NCI-H1694 (cell line): ENCODE data around the gene WDR75.

ENCODE experiments used
- DNase-seq: peaks from one replicate; lab custom pipeline; 2025; lab: John Stamatoyannopoulos, UW

Gene WDR75

GRCh38 chr2:189500456-189501160 lies 59.3 kb downstream of the WDR75 start:
- DNase-seq, result no peak

- no peak for DNase-seq
Measured at GRCh38 chr2:189501487-189501886, 60.2 kb downstream of the WDR75 start.

DNA sequence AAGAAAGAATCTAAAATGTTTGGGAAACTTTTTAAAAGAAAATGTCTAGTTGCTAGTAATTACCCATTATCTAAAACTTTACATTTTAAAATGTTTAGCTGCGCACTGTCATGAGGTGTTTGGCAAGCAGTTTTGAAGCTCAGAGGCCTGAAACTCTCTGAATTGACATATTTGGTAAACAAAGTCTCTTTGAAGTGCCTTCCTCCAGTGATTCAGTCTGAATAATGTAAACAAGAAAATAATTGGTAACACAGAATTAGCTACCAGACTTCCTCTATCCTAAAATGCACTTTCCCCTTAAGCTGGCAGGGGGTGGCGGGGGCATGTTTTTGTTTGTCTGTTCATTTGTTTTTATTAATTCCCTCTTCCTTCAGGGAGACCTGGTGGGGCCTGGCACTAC lies 61.4 kb downstream of the WDR75 start:
- DNase-seq, result no peak

DNA sequence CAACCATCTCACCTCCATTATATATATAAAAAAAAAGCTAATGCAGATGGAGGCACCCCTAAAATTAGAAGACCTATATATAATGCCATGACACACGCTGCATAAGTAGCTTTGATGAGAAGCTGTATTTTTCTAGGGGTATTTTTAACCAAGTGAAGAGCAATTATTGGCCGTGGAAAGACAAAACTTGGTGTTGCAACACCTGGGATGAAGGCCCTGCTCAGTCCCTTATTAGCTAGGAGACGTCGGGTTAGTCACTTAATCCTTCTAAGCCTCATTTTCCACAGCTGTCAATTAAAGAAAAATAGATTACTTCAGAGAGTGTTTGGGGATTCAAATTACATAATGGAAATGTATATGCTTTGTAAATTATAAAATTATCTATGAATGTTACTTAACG lies 63.0 kb downstream of the WDR75 start:
- no peak for DNase-seq

DNA sequence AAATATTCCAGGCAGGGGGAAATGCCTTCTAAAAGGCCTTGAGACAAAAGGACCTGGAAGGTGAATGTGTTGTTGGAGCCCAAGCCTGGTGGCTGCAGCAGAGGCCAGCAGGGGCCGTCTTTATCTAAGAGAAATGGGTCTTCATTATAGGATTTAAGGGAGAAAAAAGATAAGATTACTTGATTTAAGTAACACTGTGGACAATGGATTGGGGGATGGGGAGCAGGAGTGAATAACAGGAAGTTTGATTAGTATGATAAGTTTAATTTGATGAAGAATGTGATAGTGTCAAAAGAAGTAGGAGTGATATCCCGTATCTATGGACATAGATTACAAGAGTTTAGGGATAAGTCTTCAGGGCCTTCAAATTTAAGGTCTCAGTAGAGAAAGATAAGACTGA lies 64.2 kb downstream of the WDR75 start:
- DNase-seq, result no peak

- no peak for DNase-seq
Measured at GRCh38 chr2:189506514-189506976, 65.3 kb downstream of the WDR75 start.

- no peak for DNase-seq
Measured at GRCh38 chr2:189511210-189511959, 70.1 kb downstream of the WDR75 start.

DNA sequence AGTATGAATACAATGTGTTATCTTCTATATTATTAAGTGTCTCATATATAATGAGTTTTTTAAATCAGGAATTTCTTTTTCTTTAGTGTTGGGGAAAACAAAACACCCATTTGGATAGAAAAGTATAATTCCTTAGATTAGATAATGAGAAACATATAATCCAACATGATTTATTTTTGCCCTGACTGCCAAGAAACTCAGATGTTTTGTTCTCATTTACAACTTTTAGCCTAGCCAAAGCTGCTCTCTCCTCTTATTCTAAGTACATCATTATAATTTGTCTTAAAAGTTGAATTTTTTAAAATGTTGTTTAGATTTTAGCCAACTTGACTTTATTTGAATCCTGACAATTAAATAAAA lies 70.7 kb downstream of the WDR75 start:
- DNase-seq, result no peak

DNA sequence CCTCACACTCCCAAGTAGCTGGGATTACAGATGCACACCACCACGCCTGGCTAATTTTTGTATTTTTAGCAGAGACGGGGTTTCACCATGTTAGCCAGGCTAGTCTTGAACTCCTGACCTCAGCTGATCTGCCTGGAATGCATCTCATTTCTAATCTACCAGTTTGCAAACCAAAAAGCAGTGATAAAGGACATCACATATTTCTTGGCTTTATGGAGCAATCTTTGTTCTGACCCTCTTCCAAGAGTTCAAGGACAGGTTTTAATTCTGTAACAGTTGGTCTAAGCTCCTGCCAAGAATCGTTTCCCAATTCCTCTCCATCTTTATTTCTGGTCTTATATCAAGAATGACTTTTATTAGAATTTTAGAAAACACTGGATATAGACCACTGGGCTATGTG lies 71.6 kb downstream of the WDR75 start:
- no peak for DNase-seq

DNA sequence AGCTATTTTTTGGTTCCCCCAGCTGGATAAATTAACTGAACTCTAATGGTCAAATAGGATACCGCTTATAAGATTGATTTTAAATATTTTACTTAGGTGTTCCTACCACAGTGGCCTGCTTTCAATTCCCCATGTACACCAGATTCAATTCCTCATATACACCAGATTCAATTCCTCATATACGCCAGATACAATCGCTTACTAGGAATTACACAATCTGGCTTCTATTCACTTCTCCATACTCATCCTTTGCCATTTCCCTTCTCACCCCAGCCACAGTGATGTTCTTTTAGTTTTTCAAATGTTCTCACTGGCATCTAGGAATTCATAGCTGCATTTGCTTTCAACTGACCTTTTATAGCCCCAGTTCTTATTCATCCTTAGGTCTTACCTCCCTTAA lies 72.8 kb downstream of the WDR75 start:
- no peak for DNase-seq

DNA sequence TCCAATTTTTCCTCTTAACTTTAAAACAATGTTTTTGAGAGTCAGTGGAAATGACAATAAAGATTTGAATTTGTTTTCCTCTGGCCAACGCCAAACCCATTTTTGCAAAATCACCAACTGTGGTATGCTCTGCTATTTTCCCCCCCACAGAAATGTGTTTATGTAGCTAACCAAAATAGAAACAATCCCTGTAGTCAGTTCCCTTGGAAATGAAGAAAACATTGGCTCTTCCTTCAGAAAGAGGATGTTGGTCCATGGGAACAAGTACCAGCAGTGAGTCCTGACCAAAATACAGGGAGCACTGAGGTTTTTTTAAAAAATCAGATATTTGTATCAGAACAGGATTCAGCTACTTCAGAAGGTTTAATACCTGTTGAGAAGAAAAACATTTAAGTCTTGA lies 74.0 kb downstream of the WDR75 start:
- DNase-seq, result no peak

- no peak for DNase-seq
Measured at GRCh38 chr2:189516546-189516945, 75.3 kb downstream of the WDR75 start.

GRCh38 chr2:189517847-189518535 lies 76.7 kb downstream of the WDR75 start:
- DNase-seq, result no peak

DNA sequence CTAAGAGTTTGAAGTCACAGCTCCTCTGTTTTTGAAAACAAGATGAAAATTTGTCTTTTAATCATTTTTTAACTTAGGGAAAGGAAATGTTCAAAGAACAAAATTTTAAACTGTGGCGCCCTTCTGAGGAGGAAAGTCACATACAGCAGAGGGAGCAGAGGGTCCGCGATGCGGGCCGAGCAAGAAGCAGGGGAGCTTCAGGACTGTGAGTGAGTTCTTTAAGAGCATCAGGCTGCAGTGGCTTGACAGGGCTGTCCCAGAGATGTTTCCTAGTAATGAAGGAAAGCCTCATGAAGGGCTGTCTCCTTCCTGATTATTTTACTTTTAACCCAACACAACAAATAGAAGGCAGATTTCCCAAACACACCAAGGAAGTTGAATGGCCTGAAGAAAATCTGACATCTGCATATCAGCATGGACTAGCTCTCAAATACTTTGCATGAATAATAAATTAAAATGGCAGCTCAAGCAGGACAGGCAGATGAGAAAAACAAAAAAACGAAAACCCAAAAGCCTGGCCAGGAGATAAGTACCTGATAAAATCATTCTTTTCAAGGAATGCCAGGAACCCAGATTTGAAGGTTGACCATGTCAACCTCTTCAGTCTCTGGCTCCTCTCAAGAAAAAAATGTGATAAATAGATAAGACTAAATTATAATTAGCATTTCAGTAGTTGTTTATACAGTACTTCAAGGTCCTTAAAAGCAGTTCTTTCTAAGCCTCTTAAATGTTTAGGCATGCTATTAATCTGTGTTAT lies 78.5 kb downstream of the WDR75 start:
- no peak for DNase-seq

DNA sequence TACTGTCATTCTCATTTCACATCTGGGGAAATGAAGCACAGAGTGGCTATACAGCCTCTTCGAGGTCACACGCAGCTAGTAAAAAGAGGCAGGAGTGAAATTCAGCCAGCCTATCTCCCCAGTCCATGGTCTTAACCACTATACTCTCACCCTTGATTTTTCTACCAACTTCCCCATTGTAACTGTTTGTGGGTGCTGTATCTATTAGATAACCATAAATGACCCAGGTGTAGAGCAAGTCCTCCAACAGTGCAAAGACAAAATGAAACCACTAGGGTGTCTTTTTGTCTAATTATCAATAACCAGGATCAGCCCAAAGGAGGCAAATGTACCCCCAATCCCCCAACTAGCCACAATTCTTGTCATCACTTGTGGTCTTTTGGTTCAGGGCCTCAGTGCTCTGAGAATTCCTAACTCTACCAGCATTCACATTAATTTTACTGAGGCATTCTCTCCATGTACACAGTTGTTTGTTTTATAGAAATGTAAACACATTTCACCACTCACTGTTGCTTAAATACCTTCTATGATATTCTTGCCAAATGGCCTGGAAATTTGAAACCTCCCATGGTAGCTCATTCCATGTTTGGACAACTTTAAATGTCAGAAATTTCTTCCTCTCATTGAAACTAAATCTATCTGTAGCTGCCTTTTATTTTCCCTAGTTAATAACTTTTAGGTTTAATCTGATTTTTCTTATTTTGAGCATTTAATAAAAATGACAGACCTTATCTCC lies 80.6 kb downstream of the WDR75 start:
- no peak for DNase-seq

- DNase-seq, result no peak
Measured at GRCh38 chr2:189522435-189523151, 81.3 kb downstream of the WDR75 start.

DNA sequence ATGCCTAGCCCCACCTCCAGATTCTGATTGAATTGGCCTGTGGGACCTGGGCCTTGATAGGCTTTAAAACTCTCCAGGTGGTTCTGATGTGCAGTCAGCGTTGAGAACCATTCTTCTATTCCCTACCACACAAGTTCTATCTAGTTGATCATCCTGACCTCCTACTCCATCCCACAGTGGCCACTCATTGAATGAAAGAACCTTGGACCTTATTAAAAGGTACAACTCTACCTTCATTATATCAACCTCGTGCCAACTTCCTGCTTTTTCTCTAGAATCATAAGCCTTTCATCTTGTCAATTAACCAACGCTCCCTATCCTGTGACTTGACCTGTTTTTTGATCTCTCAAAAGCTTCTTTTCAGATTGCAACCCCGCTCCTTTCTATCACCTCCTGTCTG lies 83.5 kb downstream of the WDR75 start:
- no peak for DNase-seq
